HT-29 (cell line): ENCODE data around the gene SLC41A3. TPM values are rescaled to one million over a fixed set of nuclear protein-coding genes. Genes with fewer than 3 reads are reported as not detected.

Experiments used
- DNase-seq: peaks from one replicate; pipeline ENCODE4 v3.0.0-alpha.2; 2015; ENCODE audit warnings: low spot score
- total RNA-seq: library from RNA; depleted of rRNA; stranded (reverse); fragments of >200 nt; shearing (Covaris generic); gene quantifications from 2 replicates; pipeline ENCODE4 v1.2.3, GENCODE V29; 2014

The SLC41A3 gene
- total RNA-seq, 1 experiment from 2014 or later: 117 TPM

DNA sequence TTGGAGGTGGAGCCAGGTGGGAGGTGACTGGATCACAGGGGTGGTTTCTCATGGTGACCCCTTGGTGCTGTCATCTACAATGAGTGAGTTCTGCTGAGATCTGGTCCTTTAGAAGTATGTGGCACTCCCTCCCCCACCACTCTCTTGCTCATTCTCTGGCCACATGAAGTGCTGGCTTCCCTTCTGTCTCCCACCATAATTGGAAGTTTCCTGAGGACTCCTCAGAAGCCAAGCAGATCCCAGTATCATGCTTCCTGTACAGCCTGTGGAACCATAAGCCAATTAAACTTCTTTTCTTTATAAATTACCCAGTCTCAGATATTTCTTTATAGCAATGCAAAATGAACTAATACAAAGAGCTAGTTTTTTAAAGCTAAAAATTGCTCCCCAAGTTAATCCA lies 54.7 kb downstream of the SLC41A3 start:
- DNase-seq: no peak

DNA sequence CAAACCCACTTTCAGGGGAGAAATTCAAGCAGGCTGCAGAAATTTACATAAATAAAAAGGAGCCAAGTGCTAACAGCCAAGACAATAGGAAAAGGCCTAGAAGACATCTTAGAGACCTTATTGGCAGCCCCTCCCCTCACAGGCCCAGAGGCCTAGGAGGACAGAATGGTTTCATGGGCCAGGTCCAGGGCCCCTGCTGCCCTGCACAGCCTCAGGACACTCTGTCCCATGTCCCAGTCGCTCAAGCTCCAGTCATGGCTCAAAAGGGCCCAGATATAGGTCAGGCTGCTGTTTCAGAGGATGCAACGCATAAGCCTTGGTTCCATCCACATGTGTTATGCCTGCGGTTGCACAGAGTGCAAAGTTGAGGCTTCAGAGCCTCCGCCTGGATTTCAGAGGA lies 55.8 kb downstream of the SLC41A3 start:
- no peak for DNase-seq

DNA sequence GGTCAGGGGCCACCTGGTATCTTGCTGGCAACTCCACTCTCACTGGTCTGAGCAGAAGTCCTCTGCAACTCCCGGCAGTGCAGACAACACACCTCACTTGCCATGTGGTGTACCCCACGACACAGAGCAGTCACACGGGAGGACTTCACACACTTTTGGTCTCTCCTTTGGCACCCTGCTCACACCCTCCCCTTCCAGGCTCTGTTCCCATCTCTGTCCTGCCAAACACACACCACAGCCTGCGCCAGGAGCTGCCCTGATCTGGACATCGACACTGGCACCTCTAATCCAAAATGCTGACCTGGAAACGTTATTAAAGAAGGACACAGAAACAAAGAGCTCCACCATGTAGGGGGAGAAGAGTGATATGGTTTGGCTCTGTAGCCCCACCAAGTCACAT lies 57.2 kb downstream of the SLC41A3 start:
- no peak for DNase-seq

GRCh38 chr3:126026277-126026751 lies 57.6 kb downstream of the SLC41A3 start:
- no peak for DNase-seq

GRCh38 chr3:126025862-126026261 lies 58.1 kb downstream of the SLC41A3 start:
- DNase-seq: no peak

- DNase-seq: no peak
Observed at GRCh38 chr3:126025116-126025729, 58.7 kb downstream of the SLC41A3 start.

DNA sequence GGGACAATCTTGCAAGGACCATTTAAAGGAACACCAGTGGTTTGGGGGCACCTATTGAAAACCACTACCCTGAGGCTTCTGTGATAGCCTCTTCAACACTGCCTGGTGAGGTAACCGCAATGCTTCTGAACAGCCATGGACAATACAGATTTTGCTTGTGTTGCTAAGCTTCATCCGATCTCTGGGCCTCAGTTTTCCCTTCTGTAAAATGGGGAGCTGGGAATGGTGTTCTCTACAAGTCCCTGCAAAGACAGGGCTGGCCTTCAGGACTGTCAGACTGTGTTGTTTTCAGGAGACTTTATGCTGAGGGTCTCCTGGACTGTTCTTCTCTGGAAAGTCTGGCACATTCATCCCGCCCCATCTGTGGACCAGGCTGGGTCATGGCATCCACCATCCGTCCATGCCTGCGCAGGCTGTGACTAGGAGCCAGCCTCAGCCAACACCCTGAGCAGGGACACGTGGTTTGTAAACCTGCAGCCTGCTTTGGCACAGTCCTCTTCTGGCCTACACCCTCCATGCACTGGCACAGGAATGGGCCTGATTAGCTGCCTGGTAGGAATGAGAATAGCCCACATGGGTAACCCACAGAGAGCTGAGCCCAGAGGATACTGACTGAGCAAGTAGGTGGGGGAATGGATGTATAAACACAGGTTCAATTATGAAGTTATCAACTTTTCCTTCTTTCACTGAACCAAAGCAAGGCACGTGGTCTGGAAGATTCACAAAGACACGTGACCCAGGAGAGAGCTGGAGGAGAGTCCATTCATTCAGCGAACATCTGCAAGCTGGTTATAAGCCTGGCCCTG lies 59.7 kb downstream of the SLC41A3 start:
- no peak for DNase-seq

- no peak for DNase-seq
Observed at GRCh38 chr3:126023390-126023789, 60.5 kb downstream of the SLC41A3 start.

DNA sequence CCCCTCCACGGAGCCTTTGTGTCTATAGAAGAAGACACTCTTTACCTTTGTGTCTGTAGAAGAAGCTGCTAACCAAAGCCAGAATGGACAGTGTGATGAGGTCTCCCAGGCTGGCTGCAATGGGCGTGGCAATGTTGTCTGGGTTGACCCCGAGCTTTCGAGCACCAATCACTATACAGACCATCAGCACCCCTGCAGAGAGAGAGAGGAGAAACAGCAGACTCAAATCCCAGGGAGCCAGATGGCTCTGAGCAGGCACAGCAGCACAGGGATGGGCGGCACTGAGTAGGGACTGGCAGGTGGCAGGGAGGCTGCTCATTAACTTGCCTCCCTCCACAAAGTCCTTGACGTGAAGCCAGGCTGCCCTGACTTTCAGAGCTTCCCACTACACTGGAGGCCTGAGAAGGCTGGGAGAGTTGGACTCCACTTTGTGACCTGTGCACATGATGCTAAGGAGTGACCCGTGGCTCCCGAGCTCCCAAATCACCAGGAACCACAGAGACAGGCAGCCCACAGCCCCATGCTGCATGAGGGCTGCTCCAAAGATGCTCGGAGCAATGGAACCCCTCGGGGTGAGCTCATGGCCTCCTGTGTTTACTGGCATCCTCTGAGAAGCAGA lies 61.1 kb downstream of the SLC41A3 start:
- no peak for DNase-seq

DNA sequence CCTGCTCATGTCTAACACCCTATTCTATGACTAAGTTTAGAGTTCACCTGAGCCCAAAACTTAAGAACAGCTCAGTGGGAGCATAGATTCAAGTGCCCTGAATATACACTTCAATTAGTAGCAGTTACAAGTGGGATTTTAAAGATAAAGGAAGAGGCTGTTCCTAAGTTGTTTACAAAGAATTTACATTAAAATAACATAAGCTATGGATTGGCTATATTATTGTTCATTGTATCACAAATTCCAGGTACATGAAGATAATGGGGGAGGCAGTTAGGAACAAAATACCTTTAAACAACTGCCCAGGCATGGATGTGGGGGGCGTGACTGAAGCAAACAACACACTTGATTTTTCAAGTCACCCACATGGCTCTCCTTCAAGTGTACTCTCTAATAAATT lies 62.2 kb downstream of the SLC41A3 start:
- no peak for DNase-seq

- DNase-seq: no peak
Observed at GRCh38 chr3:126021224-126021623, 62.7 kb downstream of the SLC41A3 start.

GRCh38 chr3:126019683-126020082 lies 64.2 kb downstream of the SLC41A3 start:
- no peak for DNase-seq

GRCh38 chr3:126018995-126019394 lies 64.9 kb downstream of the SLC41A3 start:
- no peak for DNase-seq

DNA sequence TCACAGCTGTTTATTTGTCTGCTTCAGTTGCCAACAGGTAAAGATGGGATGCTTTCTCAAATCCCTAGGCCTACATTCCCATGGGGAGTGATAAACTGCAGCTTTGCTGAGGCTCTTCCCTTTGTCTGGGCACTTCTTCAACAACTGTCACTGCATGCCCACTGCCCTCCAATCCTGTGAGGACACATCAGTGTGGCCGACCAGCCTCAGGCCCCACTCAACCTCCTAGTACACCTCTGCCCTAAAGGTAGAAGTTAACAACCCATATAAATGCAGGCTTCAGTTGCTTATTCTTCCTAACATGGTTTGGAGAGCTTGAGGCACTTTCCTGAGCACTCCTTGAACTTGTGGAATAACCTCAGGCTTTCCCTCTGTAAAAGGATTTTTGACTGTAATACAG lies 65.4 kb downstream of the SLC41A3 start:
- DNase-seq: no peak

DNA sequence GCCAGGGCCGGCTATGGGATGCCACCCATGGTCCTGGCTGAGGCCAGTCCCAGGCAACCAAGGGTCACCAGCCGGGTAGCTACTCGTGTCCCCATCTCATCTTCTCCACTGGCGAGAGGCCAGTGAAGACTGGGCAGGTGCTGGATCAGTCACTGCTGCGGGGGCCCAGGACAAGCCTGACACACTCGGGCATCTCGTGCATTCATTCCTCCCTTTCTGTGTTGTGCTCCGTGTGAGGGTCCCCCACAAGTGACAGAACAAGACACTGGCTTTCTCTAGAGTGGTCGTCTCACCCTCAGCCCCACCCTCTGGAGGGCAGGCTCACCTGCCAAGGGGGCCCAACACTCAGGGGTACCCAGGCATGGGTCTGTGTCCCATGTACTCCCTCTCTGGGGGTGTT lies 66.6 kb downstream of the SLC41A3 start:
- DNase-seq: no peak

- no peak for DNase-seq
Observed at GRCh38 chr3:126016616-126017015, 67.3 kb downstream of the SLC41A3 start.

DNA sequence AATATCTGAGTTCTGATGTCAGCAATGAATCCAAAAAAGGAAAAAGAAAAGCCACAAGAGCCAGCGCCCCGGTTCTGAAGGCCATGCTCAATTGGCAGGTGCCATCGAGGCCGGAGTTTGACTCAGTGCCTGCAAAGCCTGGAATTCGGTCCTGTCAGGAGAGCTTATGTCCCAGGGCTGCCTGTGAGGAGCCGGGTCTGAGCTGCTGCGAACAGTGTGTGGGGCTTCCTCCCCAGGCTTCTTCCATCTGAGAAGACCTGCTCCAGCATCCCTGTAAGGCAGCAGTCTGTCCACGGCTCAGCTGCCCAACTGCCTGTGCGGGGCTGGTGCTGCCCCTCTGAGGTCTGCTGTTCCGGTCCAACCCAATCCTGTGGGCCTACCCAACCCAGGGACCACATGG lies 68.8 kb downstream of the SLC41A3 start:
- DNase-seq: no peak

DNA sequence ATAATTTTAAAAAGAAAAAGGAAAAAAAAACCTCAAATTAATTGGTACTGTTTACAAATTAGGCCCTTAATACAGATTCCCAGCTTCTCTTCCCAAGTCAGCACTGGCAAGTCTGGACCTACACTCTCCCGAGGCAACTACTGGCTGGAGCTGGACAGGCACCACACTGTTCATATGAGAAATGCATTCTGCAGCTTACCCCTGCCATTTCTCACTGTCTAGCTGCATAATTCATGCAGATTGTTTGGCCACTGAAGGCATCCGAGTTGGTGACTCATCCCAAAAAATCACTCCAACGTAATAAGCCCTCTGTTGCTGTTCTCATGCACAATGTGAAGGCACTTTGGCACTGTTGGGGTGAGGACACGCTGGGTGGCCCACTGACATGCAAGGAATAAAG lies 69.7 kb downstream of the SLC41A3 start:
- no peak for DNase-seq

GRCh38 chr3:126013751-126014156 lies 70.2 kb downstream of the SLC41A3 start:
- no peak for DNase-seq

- no peak for DNase-seq
Observed at GRCh38 chr3:126009181-126009580, 74.7 kb downstream of the SLC41A3 start.

DNA sequence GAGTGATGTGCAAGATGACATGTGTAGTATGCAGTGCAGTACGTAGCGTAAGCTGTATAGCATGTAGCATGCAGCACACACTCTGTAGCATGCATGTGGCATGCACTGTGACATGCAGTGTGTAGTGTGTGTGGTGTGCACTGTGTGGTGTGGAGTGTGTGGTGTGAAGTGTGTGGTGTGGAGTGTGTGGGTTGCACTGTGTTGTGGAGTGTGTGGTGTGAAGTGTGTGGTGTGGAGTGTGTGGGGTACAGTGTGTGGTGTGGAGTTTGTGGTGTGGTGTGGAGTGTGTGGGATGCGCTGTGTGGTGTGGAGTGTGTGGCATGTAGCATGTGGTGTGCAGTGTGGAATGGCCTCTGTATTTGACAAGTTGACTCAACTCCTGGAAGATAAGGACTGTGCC lies 75.7 kb downstream of the SLC41A3 start:
- no peak for DNase-seq

DNA sequence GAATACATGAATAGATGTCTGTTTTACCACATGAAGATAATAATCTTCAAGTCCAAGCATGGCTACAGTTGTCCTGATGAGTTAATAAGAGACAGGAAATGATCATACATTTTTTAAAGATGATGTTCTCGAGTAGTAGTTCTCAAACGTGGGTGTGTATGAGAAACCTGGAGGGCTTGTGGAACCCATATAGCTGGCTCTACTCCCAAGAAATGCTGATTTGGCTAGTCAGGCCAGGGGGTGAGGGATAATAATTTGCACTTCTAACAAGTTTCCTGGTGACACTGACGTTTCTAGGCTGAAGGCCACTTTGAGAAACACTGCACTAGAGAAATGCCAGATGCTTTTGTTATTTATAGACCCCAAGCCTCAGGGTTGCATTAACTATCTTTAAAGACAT lies 78.0 kb downstream of the SLC41A3 start:
- DNase-seq: no peak

DNA sequence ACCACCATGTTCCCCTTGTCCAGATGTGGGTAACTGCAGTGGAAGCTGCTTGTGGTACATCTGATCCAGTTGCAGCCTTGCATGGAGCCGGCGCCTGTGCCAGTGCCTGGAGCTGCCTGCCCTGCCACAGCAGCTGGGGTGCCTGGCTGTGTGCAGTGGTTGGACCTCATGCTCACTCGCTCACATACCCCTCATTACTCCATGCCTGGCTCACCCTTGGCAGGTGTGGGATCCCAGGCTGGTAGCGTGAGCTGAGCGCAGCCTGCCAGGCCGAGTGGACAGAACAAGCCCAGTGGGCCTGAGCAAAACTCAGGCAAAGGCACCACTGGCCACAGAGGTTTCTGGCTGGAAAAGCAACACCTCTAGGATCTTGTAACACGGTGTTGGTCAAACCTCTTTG lies 79.2 kb downstream of the SLC41A3 start:
- no peak for DNase-seq
